Mammary epithelial cell (primary cell): ENCODE measurements around the gene SCAP.

Source experiments
- CTCF ChIP-seq, 2 donors: IDR thresholded peaks in 1 of 2; conservative IDR thresholded peaks in 1 of 2; 2 replicates each; pipeline ENCODE4 v1.5.1; 2011 to 2012; ENCODE audit warnings: inconsistent platforms in 2 of 2, low read length in 2 of 2, mild to moderate bottlenecking in 2 of 2, control low read depth in 1 of 2, low read depth in 1 of 2; ENCODE audit not compliant: insufficient read depth in 1 of 2; ENCODE audit errors: extremely low read depth in 1 of 2
- EZH2 ChIP-seq: IDR thresholded peaks from 2 replicates; pipeline ENCODE4 v1.6.1; 2012; ENCODE audit warnings: low read length, inconsistent platforms, borderline replicate concordance

GRCh38 chr3:47504113-47504512, 28.4 kb upstream of the SCAP start:
- TF ChIP-seq EZH2 (no peak), CTCF (conservative IDR thresholded peaks at IDR 0.05 in 1 of 2, IDR thresholded peaks at IDR 0.05 in 1 of 2; ENCODE audit: extremely low read depth in 1 of 2, insufficient read depth in 1 of 2, low read depth in 1 of 2, low read length in 2 of 2) (no peak)
